Endothelial cell (in vitro differentiated cells): ENCODE data around the gene TSPEAR. TPM values are rescaled to one million over a fixed set of nuclear protein-coding genes. Genes with fewer than 3 reads are reported as not detected.

ENCODE experiments used
- DNase-seq: peaks from one replicate; pipeline ENCODE4 v3.0.0; 2021; ENCODE audit warnings: low spot score
- H3K27ac Mint-ChIP-seq: one replicate; pipeline ENCODE4 v1.8.0; 2021; ENCODE audit warnings: mixed read lengths, inconsistent platforms; ENCODE audit not compliant: unreplicated experiment
- H3K27me3 Mint-ChIP-seq: one replicate; pipeline ENCODE4 v1.8.0; 2021; ENCODE audit warnings: mild to moderate bottlenecking, moderate library complexity, mixed read lengths, inconsistent platforms; ENCODE audit not compliant: unreplicated experiment
- H3K36me3 Mint-ChIP-seq: one replicate; pipeline ENCODE4 v1.8.0; 2021; ENCODE audit warnings: mild to moderate bottlenecking, low read depth, mixed read lengths, inconsistent platforms; ENCODE audit not compliant: unreplicated experiment
- H3K4me1 Mint-ChIP-seq: one replicate; pipeline ENCODE4 v1.8.0; 2021; ENCODE audit warnings: mild to moderate bottlenecking, mixed read lengths, inconsistent platforms; ENCODE audit not compliant: unreplicated experiment
- H3K4me3 Mint-ChIP-seq: one replicate; pipeline ENCODE4 v1.8.0; 2021; ENCODE audit warnings: mild to moderate bottlenecking, mixed read lengths, inconsistent platforms; ENCODE audit not compliant: unreplicated experiment
- H3K9me3 Mint-ChIP-seq: one replicate; pipeline ENCODE4 v1.8.0; 2021; ENCODE audit warnings: mixed read lengths, inconsistent platforms; ENCODE audit not compliant: unreplicated experiment
- CTCF ChIP-seq: fragments of 200-600 bp; sonication (generic); IDR thresholded peaks from one replicate; pipeline ENCODE4 v1.5.0; 2021; ENCODE audit warnings: antibody characterized with exemption; ENCODE audit not compliant: unreplicated experiment
- total RNA-seq: library from RNA; stranded (reverse); fragmentation: NEBNext Ultra II Directional; extraction: Animal tissue kit (Norgen Biotek cat#: 25700); gene quantifications from one replicate; pipeline ENCODE4 v1.2.1, GENCODE V29; 2021; ENCODE audit not compliant: unreplicated experiment

The TSPEAR gene
- total RNA-seq, 1 donor from 2014 or later: not detected

GRCh38 chr21:44458971-44459711 is 252.2 kb downstream of the TSPEAR start:
- H3K36me3 Mint-ChIP-seq: peaks cover 4% of the 10 kb centered on the region
- H3K27ac Mint-ChIP-seq: no peak overlapping the region
- DNase-seq: no peak
- H3K9me3 Mint-ChIP-seq: no peaks in the 10 kb centered on the region
- peaks cover 5% of the 10 kb centered on the region for H3K4me1 Mint-ChIP-seq
- no peak for TF ChIP-seq CTCF
- peaks cover 4% of the 10 kb centered on the region for H3K27me3 Mint-ChIP-seq
- no peak overlapping the region for H3K4me3 Mint-ChIP-seq

- TF ChIP-seq CTCF: no peak
- DNase-seq: no peak
- H3K27ac Mint-ChIP-seq: no peak overlapping the region
- peaks cover 5% of the 10 kb centered on the region for H3K4me1 Mint-ChIP-seq
- no peaks in the 10 kb centered on the region for H3K27me3 Mint-ChIP-seq
- H3K4me3 Mint-ChIP-seq: no peak overlapping the region
- no peaks in the 10 kb centered on the region for H3K9me3 Mint-ChIP-seq
- H3K36me3 Mint-ChIP-seq: peaks cover 4% of the 10 kb centered on the region
Measured at GRCh38 chr21:44456915-44457736, 254.2 kb downstream of the TSPEAR start.

- peaks cover 3% of the 10 kb centered on the region for H3K27me3 Mint-ChIP-seq
- peaks cover 5% of the 10 kb centered on the region for H3K4me1 Mint-ChIP-seq
- H3K9me3 Mint-ChIP-seq: no peaks in the 10 kb centered on the region
- H3K36me3 Mint-ChIP-seq: peaks cover 4% of the 10 kb centered on the region
- no peak for TF ChIP-seq CTCF
- no peak for DNase-seq
- no peak overlapping the region for H3K27ac Mint-ChIP-seq
- no peak overlapping the region for H3K4me3 Mint-ChIP-seq
Measured at GRCh38 chr21:44456214-44456914, 255.0 kb downstream of the TSPEAR start.

GRCh38 chr21:44455524-44456213 is 255.7 kb downstream of the TSPEAR start:
- no peaks in the 10 kb centered on the region for H3K9me3 Mint-ChIP-seq
- DNase-seq: peak; percentile 45
- H3K27ac Mint-ChIP-seq: no peak overlapping the region
- peaks cover 3% of the 10 kb centered on the region for H3K27me3 Mint-ChIP-seq
- H3K4me1 Mint-ChIP-seq: peaks cover 4% of the 10 kb centered on the region
- no peak overlapping the region for H3K4me3 Mint-ChIP-seq
- no peak for TF ChIP-seq CTCF
- peaks cover 4% of the 10 kb centered on the region for H3K36me3 Mint-ChIP-seq
